NOMO-1 treated with DMSO at 0.1 percent for 48 hours (cell line): ENCODE measurements around the gene ERP29.

Experiments used
- DNase-seq: peaks from one replicate; lab custom pipeline; 2025; ENCODE audit not compliant: unreplicated experiment; lab: John Stamatoyannopoulos, UW

Gene ERP29

GRCh38 chr12:112012775-112013600 is at the start of gene ERP29, which contains the start of gene TMEM116:
TSS of gene ERP29 (plus strand) at chr12:112013426. CDS start at chr12:112013466, 40 bp downstream.
TSS of gene TMEM116 (minus strand) at chr12:112013165. CDS start at chr12:112005270, 7,895 bp downstream.
- peak; percentile 98 for DNase-seq

GRCh38 chr12:111964935-111965334 is 48.3 kb upstream of the ERP29 start:
- DNase-seq: no peak

- DNase-seq: no peak
Measured at GRCh38 chr12:111971800-111972199, 41.4 kb upstream of the ERP29 start.

- DNase-seq: peak; percentile 40
Measured at GRCh38 chr12:111975161-111975931, 37.9 kb upstream of the ERP29 start.

GRCh38 chr12:111976291-111976690 is 36.9 kb upstream of the ERP29 start:
- peak; percentile 36 for DNase-seq

- DNase-seq: no peak
Measured at GRCh38 chr12:111976860-111977259, 36.4 kb upstream of the ERP29 start.

- DNase-seq: no peak
Measured at GRCh38 chr12:111978545-111978944, 34.7 kb upstream of the ERP29 start.

- no peak for DNase-seq
Measured at GRCh38 chr12:111980598-111980997, 32.6 kb upstream of the ERP29 start.

- no peak for DNase-seq
Measured at GRCh38 chr12:111981987-111982386, 31.2 kb upstream of the ERP29 start.

- no peak for DNase-seq
Measured at GRCh38 chr12:111984820-111985219, 28.4 kb upstream of the ERP29 start.

GRCh38 chr12:111991535-111991934 is 21.7 kb upstream of the ERP29 start:
- DNase-seq: no peak

- DNase-seq: no peak
Measured at GRCh38 chr12:111991946-111992345, 21.3 kb upstream of the ERP29 start.

- DNase-seq: no peak
Measured at GRCh38 chr12:111992464-111992863, 20.8 kb upstream of the ERP29 start.

- DNase-seq: peak; percentile 41
Measured at GRCh38 chr12:111993292-111994150, 19.7 kb upstream of the ERP29 start.

- DNase-seq: peak; percentile 82
Measured at GRCh38 chr12:111994211-111995111, 18.8 kb upstream of the ERP29 start.

GRCh38 chr12:111995782-111996480 is 17.3 kb upstream of the ERP29 start:
- DNase-seq: no peak

GRCh38 chr12:111997300-111997699 is 15.9 kb upstream of the ERP29 start:
- DNase-seq: no peak

GRCh38 chr12:111998015-111998414 is 15.2 kb upstream of the ERP29 start:
- DNase-seq: no peak

GRCh38 chr12:111999129-111999528 is 14.1 kb upstream of the ERP29 start:
- peak; percentile 23 for DNase-seq
